CD4-positive, alpha-beta T cell treated with Interleukin-6 at 100 ng/mL for 8 hours (primary cell): Measurements from ENCODE around the gene MED15.

Source experiments
- DNase-seq: peaks from one replicate; pipeline ENCODE4 v3.0.0-alpha.2; 2020; ENCODE audit warnings: mixed read lengths, low spot score

The MED15 gene

GRCh38 chr22:20509344-20510047 is 2.1 kb downstream of the MED15 start:
- DNase-seq = peak; percentile 54

- no peak for DNase-seq
Measured at GRCh38 chr22:20510811-20511577, 3.6 kb downstream of the MED15 start.

GRCh38 chr22:20511578-20512229 is 4.3 kb downstream of the MED15 start:
- no peak for DNase-seq

GRCh38 chr22:20514658-20515406 is 7.4 kb downstream of the MED15 start:
- no peak for DNase-seq

- no peak for DNase-seq
Measured at GRCh38 chr22:20516399-20516798, 9.0 kb downstream of the MED15 start.

- no peak for DNase-seq
Measured at GRCh38 chr22:20517422-20517821, 10.0 kb downstream of the MED15 start.

GRCh38 chr22:20517841-20518592 is 10.6 kb downstream of the MED15 start:
- no peak for DNase-seq

GRCh38 chr22:20519558-20519957 is 12.1 kb downstream of the MED15 start:
- no peak for DNase-seq

GRCh38 chr22:20520093-20520511 is 12.7 kb downstream of the MED15 start:
- no peak for DNase-seq

- no peak for DNase-seq
Measured at GRCh38 chr22:20522134-20523004, 15.0 kb downstream of the MED15 start.

GRCh38 chr22:20523086-20523983 is 15.9 kb downstream of the MED15 start:
- DNase-seq = no peak

- DNase-seq = peak; percentile 20
Measured at GRCh38 chr22:20524004-20524481, 16.6 kb downstream of the MED15 start.

- no peak for DNase-seq
Measured at GRCh38 chr22:20525048-20525447, 17.6 kb downstream of the MED15 start.

GRCh38 chr22:20526305-20526627 is 18.9 kb downstream of the MED15 start:
- no peak for DNase-seq

- no peak for DNase-seq
Measured at GRCh38 chr22:20526628-20527355, 19.4 kb downstream of the MED15 start.

- no peak for DNase-seq
Measured at GRCh38 chr22:20528405-20528978, 21.1 kb downstream of the MED15 start.

GRCh38 chr22:20530368-20531153 is 23.2 kb downstream of the MED15 start:
- DNase-seq = no peak

- DNase-seq = no peak
Measured at GRCh38 chr22:20531154-20531403, 23.7 kb downstream of the MED15 start.
